ENCODE measurements around the gene C2CD4D. TPM values are rescaled to one million over a fixed set of nuclear protein-coding genes. Genes with fewer than 3 reads are reported as not detected.

Gene C2CD4D
- total RNA-seq, 1 donor from 2014 or later, result 0.07 TPM

DNA sequence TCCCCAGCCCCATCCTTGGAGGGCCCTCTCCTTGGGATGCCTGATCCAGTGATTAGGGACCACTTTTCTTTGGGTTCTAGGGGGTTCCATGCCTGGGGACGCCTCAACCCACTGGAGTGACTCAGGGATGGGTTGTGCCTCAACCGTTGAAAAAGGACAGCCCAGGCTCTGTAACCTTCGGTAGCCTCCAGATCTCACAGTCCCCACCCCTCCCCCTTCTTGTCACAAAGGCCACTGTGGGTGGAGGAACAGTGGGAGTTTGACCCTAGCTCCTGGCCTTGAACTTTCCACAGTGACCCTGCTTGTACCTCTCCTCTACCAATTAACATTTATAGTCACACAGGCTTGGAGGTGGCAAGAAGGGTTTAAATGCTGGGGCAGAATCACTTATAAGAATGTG is 5.4 kb downstream of the C2CD4D start:
- no peak for DNase-seq (ENCODE audit: low read depth, low spot score)

DNA sequence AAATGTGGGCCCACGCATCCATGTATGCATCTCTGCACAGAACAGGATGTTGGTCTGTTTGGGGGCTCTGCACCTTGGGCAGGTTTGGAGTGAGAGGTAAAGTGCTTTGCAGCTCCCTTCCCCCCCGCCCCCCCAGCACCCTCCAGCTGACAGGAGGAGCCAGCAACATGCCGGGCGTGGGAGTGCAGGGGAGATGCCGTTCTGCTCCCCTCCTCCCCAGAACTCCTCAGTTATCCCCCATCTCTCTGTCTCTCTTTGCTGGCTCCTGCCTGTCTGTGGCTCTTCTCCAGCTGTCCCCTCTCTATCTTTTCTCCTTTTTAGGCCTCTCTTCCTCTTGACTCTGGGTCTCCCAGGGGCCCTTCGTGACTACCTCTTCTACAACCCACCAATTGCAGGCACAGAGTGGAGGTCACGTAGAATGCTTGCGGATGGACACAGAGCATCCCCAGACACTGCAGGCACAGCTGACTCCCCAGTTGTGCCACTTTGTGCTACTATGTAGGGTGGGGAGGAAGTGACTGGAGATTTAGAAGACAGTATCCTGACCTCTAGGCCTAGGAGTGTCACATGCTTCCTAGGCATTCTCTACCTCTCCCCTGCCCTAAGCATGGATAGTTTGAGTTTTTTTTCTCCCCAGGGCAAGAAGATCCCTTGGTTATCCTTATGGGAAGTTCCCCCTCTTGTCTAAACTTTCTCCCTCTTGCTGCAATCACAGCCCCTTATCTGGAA is 6.3 kb downstream of the C2CD4D start:
- DNase-seq (ENCODE audit: low read depth, low spot score), result no peak

DNA sequence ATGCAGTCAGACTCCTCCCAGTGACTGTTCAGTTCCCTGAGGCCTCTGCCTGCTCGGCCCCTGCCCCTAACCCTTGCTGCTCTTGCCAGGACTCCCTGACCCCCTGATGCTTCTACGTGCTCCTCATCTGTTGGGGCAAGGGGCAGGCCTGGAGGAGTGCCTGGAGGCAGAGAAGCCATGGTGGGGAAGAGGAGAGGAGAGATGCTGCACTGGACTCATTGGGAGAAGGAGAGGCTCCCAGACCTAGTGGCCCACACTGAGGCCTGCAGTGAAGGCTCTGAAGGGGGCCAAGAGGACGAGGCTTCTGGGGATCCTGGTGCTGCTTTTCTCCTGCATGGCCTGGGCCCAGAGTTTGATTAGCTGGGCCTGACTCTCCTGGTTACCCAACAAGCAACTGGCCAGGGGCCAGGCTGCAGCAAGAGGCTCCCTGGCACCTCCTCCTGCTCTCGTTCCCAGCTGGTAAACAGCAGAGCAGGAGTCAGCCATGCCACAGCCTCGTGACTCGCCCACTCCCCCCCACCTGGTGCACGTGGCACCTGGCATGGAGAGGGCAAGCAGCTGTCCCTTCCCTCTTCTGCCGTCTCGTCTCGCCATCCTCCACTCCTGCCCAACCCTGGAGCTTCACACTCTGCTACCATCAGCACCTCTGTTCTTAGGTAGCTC is 7.2 kb downstream of the C2CD4D start:
- DNase-seq (ENCODE audit: low read depth, low spot score), result no peak

DNA sequence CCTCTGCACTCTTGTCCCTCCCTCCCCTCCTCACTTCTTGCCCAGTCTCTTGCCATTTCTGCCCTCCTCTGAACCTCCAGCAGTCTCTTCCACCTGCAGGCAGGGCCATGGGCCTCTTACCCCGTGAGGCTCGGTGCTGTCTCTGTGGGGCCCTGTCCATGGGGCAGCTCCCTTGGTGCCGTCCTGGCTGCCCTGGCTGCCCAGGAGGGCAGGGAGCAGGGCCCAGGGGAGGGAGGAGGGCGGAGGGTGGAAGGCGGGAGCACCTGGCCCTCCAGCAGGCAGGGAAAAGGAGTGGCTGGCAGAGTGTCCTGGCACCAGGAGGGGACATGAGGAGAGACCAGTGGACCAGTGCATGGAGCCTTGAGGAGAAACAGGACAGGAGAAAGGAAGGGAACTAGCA is 8.0 kb downstream of the C2CD4D start, which contains the start of gene RORC:
Gene RORC (minus strand): TSS at position 198 of the 400 bp plus-strand sequence. CDS start 38 bp downstream, at position 160.
- DNase-seq (ENCODE audit: low read depth, low spot score), result no peak

DNA sequence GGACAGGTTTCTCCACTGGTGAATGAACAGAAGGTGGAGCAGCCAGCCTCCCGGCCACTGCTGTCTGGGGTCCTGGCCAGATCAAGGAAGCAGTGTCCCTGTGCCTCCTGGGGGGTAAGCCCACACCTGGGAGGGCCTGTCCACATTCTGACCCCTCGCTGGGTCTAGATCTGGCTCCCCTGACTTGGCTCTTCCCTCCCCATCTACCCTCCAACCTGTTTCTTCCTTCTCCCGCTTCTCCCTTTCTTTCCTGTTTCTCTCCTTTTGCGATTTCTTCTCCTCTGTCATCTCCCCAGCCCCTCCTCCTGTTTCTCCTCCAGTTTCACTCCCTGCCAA is 8.4 kb downstream of the C2CD4D start:
- DNase-seq (ENCODE audit: low read depth, low spot score), result no peak

DNA sequence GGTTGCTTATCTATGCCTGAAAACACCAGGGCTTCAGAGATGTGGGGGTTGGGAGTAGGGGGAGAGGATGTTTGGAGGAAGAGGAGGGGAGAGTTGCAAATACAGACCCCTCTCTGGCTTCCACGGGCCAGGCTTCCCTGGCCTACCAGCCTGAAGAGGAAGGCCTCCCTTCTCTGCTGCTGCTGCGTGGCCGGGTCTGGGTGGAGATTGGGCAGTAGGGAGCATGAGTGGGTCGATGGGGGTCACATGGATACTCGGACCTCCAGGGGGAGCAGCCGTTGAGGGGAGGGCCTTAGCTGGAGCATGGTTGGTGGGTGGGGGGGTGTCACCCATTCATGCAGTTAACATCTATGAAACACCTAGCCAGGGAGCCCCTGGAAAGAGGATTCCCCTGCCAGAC is 9.6 kb downstream of the C2CD4D start:
- no peak for DNase-seq (ENCODE audit: low read depth, low spot score)

DNA sequence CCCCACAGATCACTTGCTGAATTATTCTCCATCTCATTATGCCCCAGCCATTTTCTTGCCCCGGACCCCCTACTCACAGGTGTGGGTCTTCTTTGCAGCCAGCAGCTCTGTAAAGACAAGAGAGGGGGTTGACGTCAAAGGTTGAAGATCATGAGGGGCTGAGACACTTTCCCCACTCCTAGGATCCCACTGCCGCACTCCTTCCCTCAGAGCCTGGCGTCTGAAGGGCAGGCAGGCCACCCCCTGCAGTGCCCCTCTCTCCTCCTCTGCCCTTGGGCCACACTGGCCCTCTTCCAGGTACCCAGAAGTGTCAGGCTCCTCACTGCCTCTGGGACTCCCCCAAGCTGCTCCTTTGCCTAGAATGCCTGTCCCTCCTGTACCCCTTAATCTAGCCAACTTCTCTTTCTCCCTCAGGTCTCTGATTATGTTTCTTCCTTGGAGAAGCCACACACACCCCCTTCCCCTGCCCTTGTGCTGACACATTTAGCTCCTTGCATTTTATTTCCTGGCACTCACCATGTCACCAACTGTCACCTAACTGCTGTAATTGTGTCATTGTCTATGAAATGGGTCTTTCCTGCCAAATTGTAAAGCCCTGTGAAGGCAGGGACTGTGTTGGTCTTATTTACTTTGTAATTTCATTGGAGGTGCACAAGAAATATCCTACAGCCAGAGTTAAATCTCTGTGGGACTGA is 10.1 kb downstream of the C2CD4D start:
- no peak for DNase-seq (ENCODE audit: low read depth, low spot score)

DNA sequence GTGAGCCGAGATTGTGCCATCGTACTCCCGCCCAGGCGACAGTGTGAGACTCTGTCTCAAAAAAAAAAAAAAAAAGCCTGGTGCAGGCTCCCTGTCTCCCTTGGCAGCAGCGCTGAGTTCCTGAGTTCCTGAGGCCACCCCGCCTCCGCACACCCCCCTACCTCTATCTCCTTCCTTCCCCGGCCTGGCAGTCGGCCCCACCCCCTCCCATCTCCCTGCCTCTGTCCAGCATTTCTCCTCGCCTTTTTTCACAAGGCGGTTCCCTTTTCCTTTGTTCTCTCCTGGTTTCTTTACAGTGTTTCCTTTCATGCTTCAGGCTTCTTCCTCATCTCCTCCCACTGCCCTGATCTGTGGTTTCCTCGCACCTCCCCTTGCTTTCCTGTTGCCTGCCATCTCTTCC is 10.7 kb downstream of the C2CD4D start:
- no peak for DNase-seq (ENCODE audit: low read depth, low spot score)

DNA sequence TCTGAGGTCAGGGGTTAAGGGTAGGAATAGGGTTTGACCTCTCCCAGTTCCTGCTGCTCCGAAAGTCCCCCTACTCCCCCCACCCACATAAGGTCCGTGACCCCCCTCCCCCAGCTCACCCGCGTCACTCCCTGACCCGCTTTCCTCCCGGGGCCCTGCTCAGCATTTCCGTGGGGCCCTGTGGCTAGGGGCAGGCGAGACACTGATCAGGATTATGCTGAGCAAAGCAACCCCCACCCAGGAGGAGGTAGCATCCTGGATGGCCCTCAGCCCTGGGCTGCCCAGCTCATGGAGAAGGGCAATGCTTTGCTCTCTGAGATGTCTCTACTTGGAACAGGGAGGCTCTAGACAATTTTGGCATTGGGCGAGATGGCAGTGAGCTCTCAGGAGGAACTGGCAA is 11.8 kb downstream of the C2CD4D start:
- no peak for DNase-seq (ENCODE audit: low read depth, low spot score)

DNA sequence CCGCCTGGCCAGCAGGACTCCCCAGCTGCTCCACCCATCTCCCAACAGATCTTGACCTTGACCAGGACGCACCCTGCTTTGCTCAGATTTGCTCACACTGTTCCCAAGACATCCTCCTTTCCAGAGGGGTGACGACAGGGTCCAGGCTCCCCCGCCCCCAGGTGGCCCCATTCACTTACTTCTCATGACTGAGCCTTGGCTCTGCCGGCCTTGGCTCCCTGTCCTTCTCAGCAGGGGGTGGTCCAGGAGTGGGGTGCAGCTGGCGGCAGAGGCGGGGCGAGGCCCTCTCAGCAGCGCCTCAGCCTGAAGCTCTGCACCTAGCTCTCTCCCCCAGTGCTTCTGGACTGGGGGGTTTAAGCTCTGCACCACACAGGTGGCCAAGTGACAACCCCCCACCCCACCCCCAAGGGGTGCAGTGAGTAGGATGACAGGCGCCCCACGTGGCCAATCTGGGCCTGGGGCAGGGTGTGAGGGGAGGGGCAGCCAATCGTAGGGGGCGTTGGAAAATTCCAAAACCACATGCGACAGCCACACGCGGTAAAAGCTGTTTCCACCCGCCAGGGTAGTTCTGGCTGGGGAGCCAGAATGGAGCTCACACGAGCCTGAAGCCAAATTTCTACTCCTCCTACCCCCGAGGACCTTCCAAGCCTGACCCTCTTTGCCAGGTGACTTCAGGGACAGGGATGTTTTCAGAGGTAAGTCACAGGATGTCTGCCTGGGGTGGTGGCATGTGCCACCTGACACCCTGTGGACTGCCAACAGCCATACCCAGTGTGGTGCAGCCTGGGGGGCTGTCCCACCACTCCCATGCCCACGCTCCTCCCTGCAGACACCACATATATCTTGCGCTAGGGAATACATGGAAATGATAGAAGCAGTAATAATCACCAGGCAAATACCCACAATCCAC is 13.6 kb downstream of the C2CD4D start:
- DNase-seq (ENCODE audit: low read depth, low spot score), result no peak

DNA sequence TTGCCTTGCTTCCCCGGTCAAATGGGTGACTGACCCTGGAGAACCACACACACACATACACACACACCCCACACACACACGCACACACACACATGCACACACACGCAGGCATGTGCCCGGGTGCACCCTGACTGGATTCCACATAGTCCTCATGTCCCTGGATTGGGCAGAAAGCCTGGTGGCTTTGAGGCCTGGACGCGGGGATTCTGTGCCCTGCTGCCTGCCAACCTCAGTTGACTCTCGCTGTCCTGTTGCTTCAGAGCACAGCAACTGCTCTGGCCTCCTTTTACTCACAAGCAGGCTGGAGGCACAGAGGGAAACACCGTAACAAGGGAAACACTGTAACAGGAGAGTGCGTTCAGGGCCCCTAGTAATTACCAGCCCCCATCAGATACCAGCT is 14.4 kb downstream of the C2CD4D start:
- no peak for DNase-seq (ENCODE audit: low read depth, low spot score)

DNA sequence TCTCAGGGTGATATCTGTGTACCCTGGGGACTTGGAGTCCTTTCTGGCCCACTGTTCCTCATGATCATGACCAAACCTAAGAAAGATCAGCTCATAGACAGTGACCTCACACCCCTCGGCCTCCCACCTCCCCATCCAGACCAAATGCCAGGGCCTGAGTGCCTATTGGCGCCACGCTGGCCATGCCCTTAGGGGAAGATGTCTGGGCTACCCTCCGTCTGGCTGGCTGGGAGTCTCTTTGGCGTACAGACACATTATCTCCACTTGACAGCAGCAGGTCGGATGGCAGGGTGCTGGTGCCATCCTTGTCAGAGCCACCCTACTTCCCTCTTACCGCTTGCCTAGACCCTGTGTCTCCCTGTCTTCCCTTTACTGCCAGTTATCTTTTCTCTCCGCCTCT is 16.4 kb downstream of the C2CD4D start:
- DNase-seq (ENCODE audit: low read depth, low spot score), result no peak

DNA sequence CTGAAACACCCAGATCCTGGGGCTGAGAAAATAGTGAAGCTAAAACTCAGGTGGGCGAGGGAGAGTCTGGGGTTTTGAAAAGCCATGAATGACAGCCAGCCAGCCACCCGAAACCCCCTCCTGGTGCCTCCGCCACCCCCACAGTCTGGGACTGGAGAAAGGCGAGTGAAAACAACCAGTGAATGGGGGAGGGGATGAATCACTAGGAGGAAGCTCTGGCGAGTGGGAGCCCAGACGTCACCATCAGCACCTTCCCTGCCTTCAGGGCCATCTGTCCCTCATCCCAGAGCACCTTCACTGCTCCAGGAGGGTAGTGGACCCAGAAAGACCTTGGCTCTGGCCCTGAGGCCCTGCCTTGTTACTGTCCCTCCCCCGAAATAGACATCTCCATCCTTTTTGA is 17.2 kb downstream of the C2CD4D start:
- no peak for DNase-seq (ENCODE audit: low read depth, low spot score)

DNA sequence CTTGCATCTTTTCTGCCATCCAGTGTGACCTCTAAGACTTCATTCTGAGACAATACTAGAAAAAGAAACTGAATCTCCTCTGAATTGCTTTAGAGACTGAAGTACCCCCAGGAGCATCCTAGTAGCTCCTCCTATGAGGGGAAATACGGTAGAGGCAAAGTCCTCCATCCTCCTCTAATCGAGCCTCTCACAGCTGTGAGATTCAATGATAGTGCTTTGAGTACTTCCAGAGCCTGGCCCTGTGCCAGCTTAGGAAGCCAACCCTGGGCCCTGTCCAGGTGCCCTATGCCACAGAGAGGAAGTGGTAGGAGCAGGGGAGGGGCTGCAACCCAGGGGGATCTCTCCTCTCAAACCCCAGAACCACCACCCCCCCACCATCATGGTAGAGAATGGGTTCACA is 18.7 kb downstream of the C2CD4D start:
- DNase-seq (ENCODE audit: low read depth, low spot score), result no peak

DNA sequence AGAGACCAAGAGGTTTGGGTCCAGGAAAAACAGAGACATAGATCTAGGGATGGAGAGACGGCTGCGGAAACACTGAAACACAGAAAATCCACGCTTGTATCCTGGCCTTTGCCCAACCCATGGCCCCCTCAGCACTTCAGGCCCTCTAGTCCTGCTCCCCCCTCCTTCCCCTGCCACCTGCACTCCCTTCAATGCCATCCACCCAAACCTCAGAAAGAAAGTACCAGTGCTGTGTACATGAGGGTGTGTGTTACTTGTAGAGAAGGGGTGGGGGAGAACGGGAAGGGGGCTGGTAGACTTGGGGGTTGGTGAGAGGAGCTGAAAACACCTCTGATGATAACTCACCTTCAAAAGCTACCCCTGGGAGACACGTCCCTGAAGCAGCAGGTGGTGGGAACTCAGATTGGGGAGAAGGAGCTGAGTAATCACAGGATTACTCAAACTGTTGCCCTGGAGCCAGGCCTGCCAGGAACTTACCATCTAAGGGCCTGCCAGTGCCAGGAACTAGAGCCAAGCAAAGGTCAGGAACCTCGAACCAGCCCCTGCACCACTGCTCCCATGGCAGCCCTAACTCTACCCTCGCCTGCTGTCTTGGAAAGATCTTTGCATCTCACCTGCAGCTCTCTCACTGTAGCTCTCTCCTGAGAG is 19.5 kb downstream of the C2CD4D start:
- no peak for DNase-seq (ENCODE audit: low read depth, low spot score)

DNA sequence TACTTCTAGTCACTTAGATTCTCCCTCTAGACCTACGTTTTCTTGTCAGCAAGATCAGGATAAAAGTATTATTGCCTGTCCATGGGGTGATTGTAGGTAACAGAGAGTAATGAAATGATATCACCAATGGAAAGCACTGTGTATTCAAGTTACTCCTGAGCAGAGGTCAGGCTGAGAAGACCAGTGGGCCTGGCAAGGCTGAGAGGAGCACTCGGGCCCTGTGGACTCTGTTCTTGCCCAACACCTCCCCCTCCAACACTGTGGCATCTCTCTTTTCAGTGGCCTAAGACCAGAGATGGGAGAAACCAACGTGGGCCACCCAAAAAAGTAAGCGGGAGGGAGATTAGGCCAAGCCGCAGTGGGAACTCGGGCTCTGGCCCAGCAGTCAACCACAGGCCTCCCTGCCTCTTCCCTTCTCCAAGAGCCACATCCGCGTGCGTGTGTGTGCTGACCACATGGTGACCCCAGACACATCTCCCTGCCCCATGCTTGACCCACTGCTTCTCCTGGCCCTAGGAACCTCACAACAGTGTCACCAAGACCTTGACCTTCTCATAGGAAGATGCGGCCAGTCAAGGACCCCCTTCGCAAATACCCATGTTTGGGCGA is 20.3 kb downstream of the C2CD4D start:
- no peak for DNase-seq (ENCODE audit: low read depth, low spot score)

DNA sequence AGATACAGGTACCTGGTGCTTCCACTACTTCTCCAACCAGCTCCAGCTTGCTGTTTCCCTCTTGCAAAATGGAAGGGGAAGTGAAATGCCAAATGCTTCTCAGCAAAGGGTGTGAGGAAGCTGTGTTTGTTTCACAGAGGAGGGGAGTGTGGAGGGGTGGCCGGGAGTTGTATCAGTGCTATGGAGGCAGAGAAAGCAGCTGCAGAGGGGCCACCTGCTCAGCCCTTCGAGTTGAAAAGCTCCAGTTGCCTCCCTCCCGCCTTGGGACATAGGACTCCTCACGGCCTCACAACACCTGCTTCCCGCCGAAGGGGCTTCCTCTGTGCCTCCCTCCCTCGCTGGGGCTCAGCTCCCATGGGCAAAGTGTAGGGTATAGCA is 22.3 kb downstream of the C2CD4D start:
- DNase-seq (ENCODE audit: low read depth, low spot score), result no peak

DNA sequence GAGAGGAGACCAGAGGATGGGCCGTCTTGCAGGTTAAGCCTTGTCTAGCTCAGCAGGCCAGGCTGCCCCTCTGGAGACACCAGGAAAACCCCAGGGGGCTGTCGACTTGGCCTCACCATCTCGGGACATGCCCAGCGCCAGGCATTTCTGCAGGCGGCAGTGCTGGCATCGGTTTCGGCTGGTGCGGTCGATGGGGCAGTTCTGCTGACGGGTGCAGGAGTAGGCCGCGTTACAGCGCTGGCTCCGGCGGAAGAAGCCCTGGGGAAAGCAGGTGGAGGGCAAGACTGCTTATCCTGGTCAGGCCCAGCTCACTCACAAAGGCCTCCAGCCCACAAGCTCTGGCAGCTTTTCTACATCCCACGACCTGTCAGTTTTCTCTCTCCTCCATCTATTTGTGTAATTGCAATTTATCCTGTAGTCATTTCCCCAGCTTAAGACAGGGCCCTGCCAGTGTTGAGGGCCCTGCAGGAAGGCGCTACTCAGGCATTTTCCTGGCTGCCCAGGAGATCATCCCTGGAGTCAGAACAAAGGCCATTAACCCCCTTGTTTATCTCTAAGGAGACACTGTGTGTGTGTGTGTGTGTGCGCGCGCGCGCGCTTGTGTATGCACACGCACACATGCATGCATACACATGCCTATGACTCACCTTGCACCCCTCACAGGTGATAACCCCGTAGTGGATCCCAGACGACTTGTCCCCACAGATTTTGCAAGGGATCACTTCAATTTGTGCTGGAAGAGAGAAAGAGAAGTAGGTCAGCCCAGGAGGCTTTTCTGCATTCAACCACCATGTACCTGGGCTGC is 22.9 kb downstream of the C2CD4D start:
- no peak for DNase-seq (ENCODE audit: low read depth, low spot score)

DNA sequence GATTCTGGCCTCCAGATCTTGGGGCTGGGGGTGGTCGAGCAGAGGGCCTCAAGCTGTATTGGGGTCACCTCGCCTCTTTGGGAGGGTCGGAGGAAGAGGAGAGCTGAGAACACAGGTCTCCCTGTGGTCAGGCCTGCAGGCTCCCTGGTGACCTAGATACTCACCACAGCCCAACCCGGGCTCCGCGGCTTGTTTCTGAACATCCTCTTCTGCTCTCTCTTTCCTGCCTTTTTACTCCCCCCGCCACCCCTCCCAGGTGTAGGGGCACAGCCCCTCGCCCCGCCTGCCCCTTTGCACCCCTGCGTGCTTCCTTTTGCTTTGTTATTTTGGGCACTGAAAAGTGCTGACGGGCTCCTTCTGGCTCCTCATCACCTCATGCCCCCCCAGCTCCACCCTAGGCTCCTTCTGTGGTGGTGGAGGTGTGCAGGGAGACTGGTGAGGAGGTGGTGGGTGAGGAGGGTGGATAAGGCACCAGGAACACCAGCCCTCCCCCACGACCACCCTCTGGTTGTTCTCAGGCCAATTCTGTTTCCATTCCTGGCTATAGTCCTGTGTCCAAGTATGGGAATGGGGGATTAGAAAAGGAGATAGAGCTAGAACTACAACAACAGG is 23.8 kb downstream of the C2CD4D start:
- DNase-seq (ENCODE audit: low read depth, low spot score), result no peak
